IMR-90 (cell line): ENCODE measurements around the gene SLC9A3. TPM values are rescaled to one million over a fixed set of nuclear protein-coding genes. Genes with fewer than 3 reads are reported as not detected.

ENCODE experiments used
- ATAC-seq: fragments of 200-7000 bp; cut with Tn5 transposase; 2 replicates; pipeline ENCODE4 v1.9.1; 2020; ENCODE audit warnings: low read depth, mild to moderate bottlenecking, moderate library complexity
- BruUV-seq: library from RNA; stranded (reverse); fragments of 400-500 nt; replicated peaks from 2 replicates; lab custom pipeline; 2021; lab: Mats Ljungman, UMichigan
- CTCF ChIA-PET: fragments of 300-600 bp; formaldehyde crosslinking; extraction: SDS; loops from one replicate; lab custom pipeline; 2021; ENCODE audit warnings: antibody characterized with exemption; lab: Yijun Ruan, JAX
- POLR2A ChIA-PET: fragments of 300-600 bp; sonication (Branson Sonifier 250); formaldehyde crosslinking; loops from one replicate; lab custom pipeline; 2022; ENCODE audit warnings: antibody characterized with exemption; ENCODE audit not compliant: unreplicated experiment; lab: Charles Lee
- DNase-seq: peaks from one replicate; pipeline ENCODE4 v3.0.0; 2013
- H2AFZ ChIP-seq: replicated peaks from 2 replicates; pipeline ENCODE3; 2013; ENCODE audit warnings: low read length, mild to moderate bottlenecking; ENCODE audit not compliant: poor library complexity
- H2AK5ac ChIP-seq: 2 replicates; pipeline ENCODE4 v1.6.1; 2013; ENCODE audit warnings: low read depth, low read length, inconsistent platforms
- H2AK9ac ChIP-seq: replicated peaks from 2 replicates; pipeline ENCODE3; 2013; ENCODE audit warnings: mild to moderate bottlenecking, low read depth, low read length, moderate library complexity; ENCODE audit not compliant: poor library complexity
- H2BK120ac ChIP-seq: 2 replicates; pipeline ENCODE4 v1.6.1; 2013; ENCODE audit warnings: low read depth, low read length, inconsistent platforms
- H2BK15ac ChIP-seq: 3 replicates; pipeline ENCODE4 v1.6.1; 2013; ENCODE audit warnings: low read depth, low read length, inconsistent platforms
- H2BK20ac ChIP-seq: 2 replicates; pipeline ENCODE4 v1.6.1; 2013; ENCODE audit warnings: low read depth, mild to moderate bottlenecking, inconsistent platforms, low read length, moderate library complexity
- H2BK5ac ChIP-seq: 2 replicates; pipeline ENCODE4 v1.6.1; 2013; ENCODE audit warnings: mild to moderate bottlenecking, low read depth, low read length, inconsistent platforms; ENCODE audit not compliant: poor library complexity, severe bottlenecking
- H3K14ac ChIP-seq: replicated peaks from 2 replicates; pipeline ENCODE4 v1.6.1; 2013; ENCODE audit warnings: low read depth, low read length, inconsistent platforms
- H3K18ac ChIP-seq: 2 replicates; pipeline ENCODE4 v1.6.1; 2013; ENCODE audit warnings: low read depth, low read length, control low read depth
- H3K23ac ChIP-seq: 2 replicates; pipeline ENCODE4 v1.6.1; 2013; ENCODE audit warnings: low read depth, low read length, inconsistent platforms
- H3K27ac ChIP-seq: 2 replicates; pipeline ENCODE4 v1.5.1; 2013; ENCODE audit warnings: mild to moderate bottlenecking, control low read depth, low read length; ENCODE audit not compliant: insufficient read depth
- H3K27me3 ChIP-seq: 2 replicates; pipeline ENCODE4 v1.6.1; 2013; ENCODE audit warnings: low read length; ENCODE audit not compliant: control insufficient read depth, insufficient read depth
- H3K36me3 ChIP-seq: 2 replicates; pipeline ENCODE4 v1.6.1; 2013; ENCODE audit warnings: low read length, mixed read lengths; ENCODE audit not compliant: control insufficient read depth, insufficient read depth
- H3K4ac ChIP-seq: 2 replicates; pipeline ENCODE4 v1.6.1; 2013; ENCODE audit warnings: low read depth, low read length, inconsistent platforms
- H3K4me1 ChIP-seq: 2 replicates; pipeline ENCODE4 v1.6.1; 2013; ENCODE audit warnings: low read length, mixed read lengths; ENCODE audit not compliant: control insufficient read depth, insufficient read depth
- H3K4me2 ChIP-seq: 2 replicates; pipeline ENCODE4 v1.6.1; 2013; ENCODE audit warnings: low read depth, mild to moderate bottlenecking, control low read depth, low read length, moderate library complexity
- H3K4me3 ChIP-seq: 2 replicates; pipeline ENCODE4 v1.5.1; 2013; ENCODE audit warnings: low read depth, mild to moderate bottlenecking, control low read depth, low read length, moderate library complexity; ENCODE audit not compliant: insufficient read depth
- H3K56ac ChIP-seq: 2 replicates; pipeline ENCODE4 v1.6.1; 2013; ENCODE audit warnings: low read length, inconsistent platforms; ENCODE audit not compliant: insufficient read depth; ENCODE audit errors: extremely low read depth
- H3K79me1 ChIP-seq, 2 experiments: 2 replicates each; pipeline ENCODE4 v1.6.1; 2013; ENCODE audit warnings: low read length in 2 of 2, inconsistent platforms in 1 of 2, low read depth in 1 of 2
- H3K9ac ChIP-seq: 2 replicates; pipeline ENCODE4 v1.6.1; 2013; ENCODE audit warnings: low read depth, low read length, control low read depth
- H3K9me1 ChIP-seq: 2 replicates; pipeline ENCODE4 v1.6.1; 2013; ENCODE audit warnings: low read length, inconsistent platforms; ENCODE audit not compliant: insufficient read depth
- H3K9me3 ChIP-seq: 2 replicates; pipeline ENCODE4 v1.6.1; 2013; ENCODE audit warnings: low read length; ENCODE audit not compliant: control insufficient read depth, insufficient read depth
- H4K20me1 ChIP-seq: 2 replicates; pipeline ENCODE4 v1.6.1; 2013; ENCODE audit warnings: low read length, inconsistent platforms; ENCODE audit not compliant: insufficient read depth
- H4K5ac ChIP-seq: 2 replicates; pipeline ENCODE4 v1.6.1; 2013; ENCODE audit warnings: mild to moderate bottlenecking, low read depth, low read length, control low read depth
- H4K8ac ChIP-seq, 2 experiments: 2 replicates each; pipeline ENCODE4 v1.6.1; 2013; ENCODE audit warnings: low read depth in 2 of 2, low read length in 2 of 2, control low read depth in 1 of 2, inconsistent platforms in 1 of 2
- H4K91ac ChIP-seq: 2 replicates; pipeline ENCODE4 v1.6.1; 2013; ENCODE audit warnings: low read depth, low read length, inconsistent platforms; ENCODE audit not compliant: insufficient read depth
- BHLHE40 ChIP-seq: fragments of 150-350 bp; IDR thresholded peaks from 2 replicates; pipeline ENCODE4 v1.6.1; 2016; ENCODE audit warnings: mild to moderate bottlenecking, low read depth, low read length
- CTCF ChIP-seq: conservative IDR thresholded peaks from 2 replicates; pipeline ENCODE4 v1.5.1; 2012; ENCODE audit warnings: mild to moderate bottlenecking, low read depth, low read length, improper control_type of control experiment
- FOS ChIP-seq: fragments of 150-350 bp; IDR thresholded peaks from 2 replicates; pipeline ENCODE4 v1.6.1; 2016; ENCODE audit warnings: low read depth, low read length
- USF2 ChIP-seq: fragments of 150-350 bp; IDR thresholded peaks from 2 replicates; pipeline ENCODE4 v1.6.1; 2017; ENCODE audit warnings: mild to moderate bottlenecking, antibody characterized with exemption, low read length, low read depth
- WGBS, 2 experiments: methylation state at CpG; one replicate each; pipeline versions ENCODE4 v1.1.5 to v1.1.7; 2013; ENCODE audit warnings: missing lambda C conversion rate in 2 of 2; ENCODE audit not compliant: insufficient read length in 1 of 2; ENCODE audit errors: extremely low coverage in 2 of 2; 5-methylcytosine and 5-hydroxymethylcytosine counted together
- dilution Hi-C: fragments of 300-500 bp; cut with HindIII; formaldehyde crosslinking; loops from one replicate; pipeline ENCODE4 v1.14.3; 2018; ENCODE audit warnings: low sequenced_read_pairs; ENCODE audit not compliant: unreplicated experiment
- in situ Hi-C: fragments of 300-500 bp; cut with MboI; formaldehyde crosslinking; loops from 3 replicates; pipeline ENCODE4 v1.14.3; 2019; ENCODE audit warnings: low sequenced_read_pairs, inconsistent platforms, mixed read lengths
- intact Hi-C: fragments of 100-400 bp; cut with micrococcal nuclease; formaldehyde crosslinking; loops from 2 replicates; pipeline ENCODE4 v1.10.0; 2022
- polyA plus RNA-seq, 3 experiments: library from polyadenylated mRNA; depleted of rRNA; stranded (reverse); fragments of >200 nt; gene quantifications; 2 replicates each; pipeline ENCODE4 v1.2.3, GENCODE V29; 2012; ENCODE audit warnings: low replicate concordance in 1 of 3
- total RNA-seq: library from RNA; depleted of rRNA; stranded (reverse); fragments of >200 nt; gene quantifications from 2 replicates; pipeline ENCODE4 v1.2.3, GENCODE V29; 2012

SLC9A3 gene
- total and polyA plus RNA-seq, 2 of the 4 experiments (the other 2 are of a cell fraction) = 0.72 to 1.5 TPM

- CTCF ChIA-PET = no interaction called here
- in situ Hi-C loops = no loop called here
- no peak overlapping the region for H3K9ac ChIP-seq
These were observed 42.5 kb upstream of the SLC9A3 start for GRCh38 chr5:566636-567309.

More at GRCh38 chr5:566636-567309, 42.5 kb upstream of the SLC9A3 start:
- H3K36me3 ChIP-seq = no peaks in the 10 kb centered on the region
- no peak overlapping the region for H3K4me3 ChIP-seq
- H2BK15ac ChIP-seq = no peak overlapping the region
- H3K27me3 ChIP-seq = peaks cover 37% of the 10 kb centered on the region
- no TSS peak for BruUV-seq
- no peak overlapping the region for H3K4me2 ChIP-seq
- no peak overlapping the region for H3K14ac ChIP-seq
- H2BK5ac ChIP-seq = no peak overlapping the region
- no peak overlapping the region for H4K5ac ChIP-seq
- TF ChIP-seq CTCF (no peak), BHLHE40 (no peak), FOS (no peak), USF2 (no peak)
- H3K9me1 ChIP-seq = no peaks in the 10 kb centered on the region
- no peak overlapping the region for H2AK5ac ChIP-seq
- H3K56ac ChIP-seq = no peak overlapping the region
- ATAC-seq (no peak), DNase-seq (no peak)
- no peaks in the 10 kb centered on the region; the same call in 1 of the 2 replicates for H3K4me1 ChIP-seq
- H4K91ac ChIP-seq = no peak overlapping the region
- dilution Hi-C loops (no loop called here), intact Hi-C loops (no loop called here)
- H3K27ac ChIP-seq = no peak overlapping the region
- 84% methylated on average over 10 of the region's 16 CpGs; no CpG with 5 or more reads in 1 of the 2 experiments for WGBS, 2 experiments
- no peaks in the 10 kb centered on the region for H4K20me1 ChIP-seq
- H3K4ac ChIP-seq = no peak overlapping the region
- H3K9me3 ChIP-seq = peaks cover 5% of the 10 kb centered on the region; the same call in 1 of the 2 replicates
- POLR2A ChIA-PET = no interaction called here
- no peak overlapping the region for H3K18ac ChIP-seq
- no peak overlapping the region for H2BK20ac ChIP-seq
- H2AK9ac ChIP-seq = no peak overlapping the region
- no peak overlapping the region for H2BK120ac ChIP-seq
- no peak overlapping the region for H4K8ac ChIP-seq
- no peaks in the 10 kb centered on the region for H3K79me1 ChIP-seq
- no peak overlapping the region for H2AFZ ChIP-seq
- H3K23ac ChIP-seq = no peak overlapping the region
